OCI-M1 (cell line): ENCODE measurements around the gene SLC45A2.
A peak's percentile ranks its signal among the peaks of the same experiment; 100 is the strongest.
"Not testable (repeated sequence)": the region's sequence is repeated elsewhere in the genome, so short reads cannot be mapped to it uniquely, and the experiment has no call there.

ENCODE experiments used
- DNase-seq: peaks from one replicate; lab custom pipeline; 2025; lab: John Stamatoyannopoulos, UW

Gene SLC45A2

DNA sequence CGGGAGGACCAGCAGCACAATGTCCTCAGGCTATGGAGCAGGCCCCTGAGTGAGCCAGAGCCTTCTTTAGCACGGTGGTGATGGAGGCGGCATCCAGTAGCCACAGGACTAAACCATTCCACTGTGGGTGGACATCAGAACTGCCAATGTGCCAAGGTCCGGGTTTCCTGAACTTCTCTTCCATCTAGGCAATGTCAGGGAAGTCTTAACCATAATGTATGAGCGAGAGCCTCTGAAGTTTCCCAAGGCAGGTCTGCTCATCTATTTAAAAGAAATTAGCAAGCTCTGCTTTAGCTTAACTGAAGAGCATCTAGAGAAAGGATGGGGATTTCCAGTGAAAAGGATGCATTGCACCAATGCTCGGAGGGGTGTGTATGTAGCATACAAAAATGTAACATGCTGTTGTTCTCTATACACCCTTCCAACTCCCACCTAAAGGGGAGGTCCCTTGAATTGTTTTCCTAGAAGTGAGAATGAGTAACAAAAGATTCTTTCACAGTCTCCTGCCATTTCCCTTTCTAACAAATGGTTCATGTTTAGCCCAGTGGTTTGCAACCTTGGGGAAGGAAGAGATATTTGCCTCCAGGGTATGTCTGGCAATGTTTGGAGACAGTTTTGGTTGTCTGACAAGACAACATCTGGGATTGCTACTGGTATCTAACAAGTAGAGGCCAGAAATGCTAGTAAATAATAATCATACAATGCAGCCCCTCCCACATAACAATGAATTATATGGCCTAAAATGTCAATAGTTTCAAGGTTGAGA lies 54.4 kb downstream of the SLC45A2 start:
- DNase-seq = no peak

DNA sequence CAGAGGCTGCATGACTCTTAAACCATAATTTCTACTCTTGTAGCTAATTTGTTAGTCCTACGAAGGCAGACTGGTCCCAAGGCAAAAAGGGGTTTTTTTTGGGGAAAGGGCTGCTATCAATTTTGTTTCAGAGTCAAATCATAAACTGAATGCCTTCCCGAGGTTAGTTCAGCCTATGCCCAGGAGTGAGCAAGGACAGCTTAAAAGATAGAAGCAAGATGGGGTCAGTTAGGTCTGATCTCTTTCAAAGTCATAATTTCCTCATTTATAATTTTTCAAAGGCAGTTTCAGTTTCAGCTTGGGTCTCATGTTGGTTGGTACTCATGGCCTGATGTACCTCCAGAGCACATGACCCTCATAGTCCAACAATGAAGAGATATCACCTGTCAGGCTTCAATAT lies 56.2 kb downstream of the SLC45A2 start:
- DNase-seq = no peak

DNA sequence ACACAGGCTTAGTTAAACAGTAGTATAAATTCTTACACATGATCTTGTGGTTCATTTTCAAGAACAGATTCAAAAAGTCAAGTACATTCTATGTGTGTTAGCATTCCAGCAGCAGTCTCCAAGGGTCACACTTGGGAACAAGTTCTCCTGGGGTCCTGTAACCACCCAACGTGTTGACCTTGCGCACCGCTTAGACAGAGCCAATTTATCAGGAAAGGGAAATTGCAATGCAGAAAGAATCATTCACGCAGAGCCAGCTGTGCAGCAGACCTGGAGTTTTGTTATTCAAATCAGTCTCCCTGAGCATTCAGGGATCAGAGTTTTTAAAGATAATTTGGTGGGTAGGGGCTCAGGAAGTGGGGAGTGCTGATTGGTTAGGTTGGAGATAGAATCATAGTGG lies 56.8 kb downstream of the SLC45A2 start:
- DNase-seq = no peak

DNA sequence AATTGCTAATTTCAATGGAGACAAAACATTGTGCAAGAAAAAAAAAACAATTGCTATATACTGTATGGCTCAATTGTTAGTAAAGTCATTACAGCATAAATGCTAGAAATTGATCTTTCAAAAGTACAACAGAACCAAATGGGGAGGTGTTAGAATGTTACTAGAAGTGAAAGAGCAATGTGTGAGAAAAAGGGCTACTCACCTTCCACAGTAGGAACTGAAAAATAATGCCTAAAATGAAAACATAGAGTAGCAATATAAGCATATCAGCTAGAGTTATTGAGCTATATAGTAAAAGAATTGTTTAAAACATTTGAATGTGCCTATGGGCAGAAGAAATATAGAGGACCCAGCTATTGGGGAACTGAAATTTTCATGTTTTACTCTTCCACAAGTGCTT lies 59.2 kb downstream of the SLC45A2 start:
- no peak for DNase-seq

DNA sequence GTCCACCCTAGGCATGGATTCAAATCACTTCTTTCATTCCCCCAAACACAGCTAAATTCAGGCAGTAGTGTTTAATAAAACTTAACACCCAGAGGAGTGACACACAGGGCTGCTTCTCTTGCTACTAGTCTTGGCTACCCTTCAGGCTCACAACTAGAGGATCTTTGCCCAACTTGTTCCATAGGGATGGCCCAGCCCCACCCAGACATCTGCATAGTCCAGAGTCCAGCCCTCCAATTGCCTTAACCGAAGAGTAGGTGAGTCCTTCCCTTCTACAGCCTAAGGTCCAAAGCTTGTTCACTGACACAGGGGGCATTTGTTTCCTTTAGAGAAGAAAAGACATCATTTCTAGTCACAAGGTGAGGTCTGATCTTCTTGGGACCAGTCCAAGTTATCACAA lies 63.5 kb downstream of the SLC45A2 start:
- DNase-seq = no peak

DNA sequence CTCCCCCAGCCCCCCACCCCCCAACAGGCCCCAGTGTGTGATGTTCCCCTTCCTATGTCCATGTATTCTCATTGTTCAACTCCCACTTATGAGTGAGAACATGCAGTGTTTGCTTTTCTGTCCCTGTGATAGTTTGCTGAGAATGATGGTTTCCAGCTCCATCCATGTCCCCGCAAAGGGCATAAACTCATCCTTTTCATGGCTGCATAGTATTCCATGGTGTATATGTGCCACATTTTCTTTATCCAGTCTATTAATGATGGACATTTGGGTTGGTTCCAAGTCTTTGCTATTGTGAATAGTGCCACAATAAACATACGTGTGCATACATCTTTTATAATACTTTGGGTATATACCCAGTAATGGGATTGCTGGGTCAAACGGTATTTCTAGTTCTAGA lies 69.6 kb downstream of the SLC45A2 start:
- not testable (repeated sequence) for DNase-seq

DNA sequence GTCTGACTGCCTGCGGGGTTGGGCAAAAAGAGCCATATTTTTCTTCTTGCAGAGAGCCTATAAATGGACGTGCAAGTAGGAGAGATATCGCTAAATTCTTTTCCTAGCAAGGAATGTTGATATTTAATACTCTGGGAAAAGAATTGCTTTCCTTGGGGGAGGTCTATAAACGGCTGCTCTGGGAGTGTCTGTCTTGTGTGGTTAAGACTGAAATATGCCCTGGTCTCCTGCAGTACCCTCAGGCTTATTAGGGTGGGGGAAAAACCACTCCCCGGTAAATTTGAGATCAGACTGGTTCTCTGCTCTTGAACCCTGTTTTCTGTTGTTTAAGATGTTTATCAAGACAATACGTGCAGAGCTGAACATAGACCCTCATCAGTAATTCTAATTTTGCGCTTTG lies 78.2 kb downstream of the SLC45A2 start:
- DNase-seq = peak; percentile 5

DNA sequence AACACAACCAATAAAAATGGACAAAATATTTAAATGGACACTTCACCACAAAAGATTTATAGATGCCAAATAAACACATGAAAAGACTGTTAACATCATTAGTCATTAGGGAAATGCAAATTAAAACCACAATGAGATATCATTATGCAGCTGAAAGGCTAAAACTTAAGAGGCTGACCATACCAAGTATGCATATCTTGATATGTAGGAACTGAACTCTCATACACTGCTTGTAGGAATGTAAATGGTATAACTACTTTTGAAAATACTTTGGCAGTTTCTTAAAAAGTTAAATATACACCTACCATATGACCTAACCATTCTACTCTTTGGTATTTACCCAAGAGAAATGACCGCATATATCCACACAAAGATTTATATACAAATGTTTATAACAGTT lies 79.1 kb downstream of the SLC45A2 start:
- DNase-seq = no peak

DNA sequence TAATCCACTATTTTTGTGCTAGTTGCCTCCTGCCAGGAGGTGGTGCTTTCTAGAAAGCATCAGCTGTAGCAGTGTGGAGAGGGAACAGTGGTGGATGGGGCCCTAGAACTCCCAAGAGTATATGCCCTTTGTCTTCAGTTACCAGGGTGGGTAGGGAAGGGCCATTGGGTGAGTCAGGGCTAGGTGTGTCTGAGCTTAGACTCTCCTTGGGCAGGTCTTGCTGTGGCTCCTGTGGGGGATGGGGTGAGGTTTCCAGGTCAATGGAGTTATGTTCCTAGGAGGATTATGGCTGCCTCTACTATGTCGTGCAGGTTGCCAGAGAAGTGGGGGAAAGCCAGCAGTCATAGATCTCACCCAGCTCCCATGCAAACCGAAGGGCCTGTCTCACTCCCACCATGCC lies 81.4 kb downstream of the SLC45A2 start:
- DNase-seq = no peak

DNA sequence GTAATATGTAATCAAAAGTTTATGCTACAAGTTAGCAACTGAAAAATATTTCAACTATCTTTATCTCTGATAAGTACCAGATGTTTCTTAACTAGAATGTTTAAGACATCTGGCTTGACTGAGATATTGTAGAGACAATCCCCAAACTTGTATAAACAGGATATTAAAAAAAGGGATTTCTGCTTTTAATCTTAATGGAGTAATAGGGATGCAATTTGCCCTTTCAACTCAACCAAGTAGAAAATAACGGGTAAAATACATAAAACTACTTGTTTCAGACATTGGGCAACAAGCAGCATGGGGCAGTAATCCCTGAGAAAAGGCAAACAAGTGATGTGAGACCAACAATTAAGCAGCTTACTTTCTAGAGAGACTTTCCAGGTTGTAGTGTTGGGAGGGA lies 83.3 kb downstream of the SLC45A2 start:
- DNase-seq = no peak
